K562 (cell line): Measurements from ENCODE around the gene RXFP3. TPM values are rescaled to one million over a fixed set of nuclear protein-coding genes. Genes with fewer than 3 reads are reported as not detected.

Source experiments
- ATAC-seq: fragments of 200-7000 bp; cut with Tn5 transposase; 3 replicates; pipeline ENCODE4 v1.9.1; 2020; ENCODE audit warnings: moderate library complexity
- BruUV-seq: library from RNA; stranded (reverse); fragments of 400-500 nt; replicated peaks from 2 replicates; lab custom pipeline; 2021; lab: Mats Ljungman, UMichigan
- CTCF ChIA-PET: fragments of 300-600 bp; formaldehyde crosslinking; extraction: SDS; loops from one replicate; lab custom pipeline; 2021; ENCODE audit warnings: low intra/inter-chr PET ratio; lab: Yijun Ruan, JAX
- POLR2A ChIA-PET: fragments of 300-600, 350-650 bp; sonication (Branson Sonifier 250); formaldehyde crosslinking; extraction: SDS; loops from one replicate; lab custom pipeline; 2021; ENCODE audit warnings: antibody characterized with exemption, inconsistent platforms; lab: Yijun Ruan, JAX
- DNase-seq, 4 experiments: peaks; one replicate each; pipeline versions ENCODE4 v3.0.0 to v3.0.0-alpha.2; 2011 to 2018; ENCODE audit warnings: low spot score in 3 of 4, mixed read lengths in 3 of 4; ENCODE audit errors: extremely low read depth in 1 of 4
- FAIRE-seq: peaks from 2 replicates; lab custom pipeline; 2011; peaks lifted over from hg19 to GRCh38; lab: Jason Lieb, UNC
- H2AFZ ChIP-seq: 2 replicates; pipeline ENCODE4 v1.6.0; 2011; ENCODE audit warnings: low read depth, low read length, control low read depth, inconsistent platforms
- H3K27ac ChIP-seq: fragments of 200-600 bp; 3 replicates; pipeline ENCODE4 v1.8.0; 2011; ENCODE audit warnings: low read depth, mild to moderate bottlenecking, control low read depth, inconsistent platforms, low read length, moderate library complexity, mixed read lengths; ENCODE audit errors: extremely low read depth
- H3K27me3 ChIP-seq, 2 experiments: fragments of 300-600 bp in 1 of 2; 2 replicates in 1 of 2; 3 replicates in 1 of 2; pipeline versions ENCODE4 v1.6.0 to v1.8.0; 2011; ENCODE audit warnings: inconsistent platforms in 2 of 2, low read length in 2 of 2, mild to moderate bottlenecking in 1 of 2, mixed read lengths in 1 of 2, moderate library complexity in 1 of 2; ENCODE audit not compliant: control insufficient read depth in 2 of 2, insufficient read depth in 2 of 2
- H3K36me3 ChIP-seq: fragments of 300-600 bp; 3 replicates; pipeline ENCODE4 v1.8.0; 2011; ENCODE audit warnings: mild to moderate bottlenecking, low read length, inconsistent platforms; ENCODE audit not compliant: control insufficient read depth, insufficient read depth
- H3K4me1 ChIP-seq, 2 experiments: fragments of 200-600 bp in 1 of 2; replicated peaks in 1 of 2; 2 replicates in 1 of 2; 3 replicates in 1 of 2; pipeline versions ENCODE4 v1.5.1 to v1.8.0; 2011; ENCODE audit warnings: inconsistent platforms in 2 of 2, low read length in 2 of 2, mild to moderate bottlenecking in 1 of 2, mixed read lengths in 1 of 2, moderate library complexity in 1 of 2; ENCODE audit not compliant: control insufficient read depth in 2 of 2, insufficient read depth in 2 of 2
- H3K4me2 ChIP-seq: 2 replicates; pipeline ENCODE4 v1.6.1; 2011; ENCODE audit warnings: low read length, control low read depth, inconsistent platforms, mixed read lengths; ENCODE audit not compliant: insufficient read depth
- H3K4me3 ChIP-seq: fragments of 200-600 bp; sonication (generic), shearing (Covaris generic); 2 replicates; pipeline ENCODE4 v1.5.1; 2016; ENCODE audit warnings: control low read depth, inconsistent platforms
- H3K79me2 ChIP-seq: fragments of 200-600 bp; 3 replicates; pipeline ENCODE4 v1.8.0; 2011; ENCODE audit warnings: low read length, inconsistent platforms; ENCODE audit not compliant: control insufficient read depth, insufficient read depth
- H3K9ac ChIP-seq, 2 experiments: 2 replicates each; pipeline versions ENCODE4 v1.6.0 to v1.6.1; 2011; ENCODE audit warnings: low read depth in 2 of 2, low read length in 2 of 2, control low read depth in 1 of 2, inconsistent platforms in 1 of 2, mild to moderate bottlenecking in 1 of 2, mixed read lengths in 1 of 2; ENCODE audit not compliant: insufficient read depth in 1 of 2
- H3K9me1 ChIP-seq: one replicate; pipeline ENCODE4 v1.6.0; 2011; ENCODE audit warnings: inconsistent platforms, mild to moderate bottlenecking, low read length, moderate library complexity; ENCODE audit not compliant: control insufficient read depth, insufficient read depth
- H3K9me3 ChIP-seq: replicated peaks from 2 replicates; pipeline ENCODE4 v1.5.1; 2011; ENCODE audit warnings: low read depth, low read length, inconsistent platforms; ENCODE audit not compliant: control insufficient read depth, insufficient read depth
- H4K20me1 ChIP-seq: replicated peaks from 2 replicates; pipeline ENCODE4 v1.6.1; 2011; ENCODE audit warnings: low read length, inconsistent platforms, mixed read lengths; ENCODE audit not compliant: control insufficient read depth, insufficient read depth
- BRD9 ChIP-seq: fragments of 450-650 bp; IDR thresholded peaks from 2 replicates; pipeline ENCODE4 v1.6.1; 2018; ENCODE audit warnings: low read depth; ENCODE audit not compliant: partially characterized antibody
- CHD7 ChIP-seq: fragments of 200-600 bp; sonication (generic); IDR thresholded peaks from one replicate; pipeline ENCODE4 v1.6.1; 2012; ENCODE audit warnings: mild to moderate bottlenecking, low read depth, low read length, inconsistent platforms
- KLF13 ChIP-seq: fragments of 450-650 bp; IDR thresholded peaks from 2 replicates; pipeline ENCODE4 v1.6.1; 2016; ENCODE audit warnings: missing genetic modification characterization, low read depth, mild to moderate bottlenecking, missing compliant biosample characterization, moderate library complexity, borderline replicate concordance
- POLR2B ChIP-seq: fragments of 450-650 bp; IDR thresholded peaks from 2 replicates; pipeline ENCODE4 v1.6.1; 2018; ENCODE audit warnings: low read depth; ENCODE audit not compliant: partially characterized antibody
- POLR3G ChIP-seq: IDR thresholded peaks from 2 replicates; pipeline ENCODE4 v1.6.1; 2011; ENCODE audit not compliant: insufficient read length, insufficient replicate concordance; ENCODE audit errors: extremely low read depth
- RB1 ChIP-seq: fragments of 450-650 bp; IDR thresholded peaks from 2 replicates; pipeline ENCODE4 v1.6.1; 2017; ENCODE audit warnings: low read depth, mild to moderate bottlenecking
- WGBS: fragments of 100-300 bp; shearing (Covaris generic); methylation state at CpG from one replicate; pipeline ENCODE4 v1.1.6; 2016; ENCODE audit warnings: low coverage, mixed read lengths; ENCODE audit not compliant: insufficient coverage; ENCODE audit errors: missing lambda C conversion rate; 5-methylcytosine and 5-hydroxymethylcytosine counted together
- in situ Hi-C: fragments of 300-500 bp; cut with MboI; formaldehyde crosslinking; loops from 4 replicates; pipeline ENCODE4 v1.15.0; 2018; ENCODE audit warnings: inconsistent platforms, mixed read lengths
- intact Hi-C: fragments of 100-400 bp; cut with micrococcal nuclease; formaldehyde crosslinking; loops from 2 replicates; pipeline ENCODE4 v1.14.2; 2022
- polyA plus RNA-seq, 8 experiments: library from polyadenylated mRNA; depleted of rRNA in 4 of 8; stranded (reverse) in 5 of 8; unstranded in 3 of 8; fragments of >200 nt; fragmentation: Nextera tagmentation in 2 of 8; fragmentation: Illumina TruSeq in 1 of 8; extraction: Ambion mirVana in 2 of 8; extraction: Trizol in 1 of 8; gene quantifications; 2 replicates each; pipeline versions ENCODE4 v1.2.1 to v1.2.3, GENCODE V29; 2011 to 2014; ENCODE audit warnings: inconsistent platforms in 1 of 8, missing spikeins in 1 of 8
- total RNA-seq, 7 experiments: library from RNA; depleted of rRNA in 6 of 7; stranded (reverse); fragments of >200 nt in 6 of 7; fragmentation: Illumina TruSeq in 2 of 7; extraction: Trizol in 2 of 7; gene quantifications; 2 replicates each; pipeline versions ENCODE4 v1.2.1 to v1.2.3, GENCODE V29; 2011 to 2021; ENCODE audit warnings: low replicate concordance in 1 of 7
- TF ChIP-seq, protein P1 (sequence below): fragments of 250-450 bp; sonication (Bioruptor Pico); IDR thresholded peaks from 2 replicates; pipeline ENCODE4 v1.5.0; 2021; ENCODE audit warnings: mild to moderate bottlenecking, borderline replicate concordance

The RXFP3 gene
- total and polyA plus RNA-seq, 9 of the 15 experiments (the other 6 are each of a cell fraction or from before 2014, with no cell fraction given) = not detected

DNA sequence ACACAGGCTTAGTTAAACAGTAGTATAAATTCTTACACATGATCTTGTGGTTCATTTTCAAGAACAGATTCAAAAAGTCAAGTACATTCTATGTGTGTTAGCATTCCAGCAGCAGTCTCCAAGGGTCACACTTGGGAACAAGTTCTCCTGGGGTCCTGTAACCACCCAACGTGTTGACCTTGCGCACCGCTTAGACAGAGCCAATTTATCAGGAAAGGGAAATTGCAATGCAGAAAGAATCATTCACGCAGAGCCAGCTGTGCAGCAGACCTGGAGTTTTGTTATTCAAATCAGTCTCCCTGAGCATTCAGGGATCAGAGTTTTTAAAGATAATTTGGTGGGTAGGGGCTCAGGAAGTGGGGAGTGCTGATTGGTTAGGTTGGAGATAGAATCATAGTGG is 8.5 kb upstream of the RXFP3 start:
- Histone ChIP-seq H3K4me2 (no peak overlapping the region), H3K27me3 (peaks cover 0 to 4% of the 10 kb centered on the region in 2 experiments; a peak in 1 of 5 replicates), H3K79me2 (no peaks in the 10 kb centered on the region), H3K36me3 (no peaks in the 10 kb centered on the region), H3K27ac (no peak overlapping the region), H3K9ac (no peak overlapping the region), H2AFZ (no peak overlapping the region), H4K20me1 (no peaks in the 10 kb centered on the region)
- intact Hi-C loops = no loop called here
- CTCF ChIA-PET = no interaction called here
- ATAC-seq = no peak
- POLR2A ChIA-PET = interaction anchor here (0.7 kb wide), 1 partner anchor 39 kb away, joined by 3 read pairs; no protein-coding TSS in a partner anchor
- 0% methylated on average over 4 of the region's 4 CpGs for WGBS
- DNase-seq = no peak
- TF ChIP-seq POLR3G (no peak), CHD7 (no peak), BRD9 (no peak), RB1 (no peak), KLF13 (tag) (no peak), POLR2B (no peak)
- TF ChIP-seq, protein P1, sequence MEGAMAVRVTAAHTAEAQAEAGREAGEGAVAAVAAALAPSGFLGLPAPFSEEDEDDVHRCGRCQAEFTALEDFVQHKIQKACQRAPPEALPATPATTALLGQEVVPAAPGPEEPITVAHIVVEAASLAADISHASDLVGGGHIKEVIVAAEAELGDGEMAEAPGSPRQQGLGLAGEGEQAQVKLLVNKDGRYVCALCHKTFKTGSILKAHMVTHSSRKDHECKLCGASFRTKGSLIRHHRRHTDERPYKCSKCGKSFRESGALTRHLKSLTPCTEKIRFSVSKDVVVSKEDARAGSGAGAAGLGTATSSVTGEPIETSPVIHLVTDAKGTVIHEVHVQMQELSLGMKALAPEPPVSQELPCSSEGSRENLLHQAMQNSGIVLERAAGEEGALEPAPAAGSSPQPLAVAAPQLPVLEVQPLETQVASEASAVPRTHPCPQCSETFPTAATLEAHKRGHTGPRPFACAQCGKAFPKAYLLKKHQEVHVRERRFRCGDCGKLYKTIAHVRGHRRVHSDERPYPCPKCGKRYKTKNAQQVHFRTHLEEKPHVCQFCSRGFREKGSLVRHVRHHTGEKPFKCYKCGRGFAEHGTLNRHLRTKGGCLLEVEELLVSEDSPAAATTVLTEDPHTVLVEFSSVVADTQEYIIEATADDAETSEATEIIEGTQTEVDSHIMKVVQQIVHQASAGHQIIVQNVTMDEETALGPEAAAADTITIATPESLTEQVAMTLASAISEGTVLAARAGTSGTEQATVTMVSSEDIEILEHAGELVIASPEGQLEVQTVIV (CRISPR knock-in tag) = no peak
- TF ChIP-seq, all 486 proteins: peak for 0
- Histone ChIP-seq H3K9me1 (no peaks in the 10 kb centered on the region), H3K4me3 (no peak overlapping the region), H3K4me1 (no peaks in the 10 kb centered on the region), H3K9me3 (no peaks in the 10 kb centered on the region)
- no TSS peak for BruUV-seq
- no peak for FAIRE-seq
- in situ Hi-C loops = no loop called here
